Kidney epithelial cell (primary cell): ENCODE measurements around the gene OGG1. TPM values are rescaled to one million over a fixed set of nuclear protein-coding genes. Genes with fewer than 3 reads are reported as not detected.

ENCODE experiments used
- DNase-seq: peaks from one replicate; pipeline ENCODE4 v3.0.0-alpha.2; 2010; ENCODE audit warnings: low read depth
- H3K27me3 ChIP-seq: 2 replicates; pipeline ENCODE4 v1.6.0; 2011; ENCODE audit warnings: low read length; ENCODE audit not compliant: control insufficient read depth, insufficient read depth
- H3K36me3 ChIP-seq: 2 replicates; pipeline ENCODE4 v1.5.1; 2011; ENCODE audit warnings: low read length; ENCODE audit not compliant: control insufficient read depth, insufficient read depth
- H3K4me3 ChIP-seq: 2 replicates; pipeline ENCODE4 v1.5.1; 2011; ENCODE audit warnings: low read depth, mild to moderate bottlenecking, control low read depth, low read length
- total RNA-seq: library from RNA; depleted of rRNA; stranded (reverse); fragments of >200 nt; gene quantifications from 2 replicates; pipeline ENCODE4 v1.2.3, GENCODE V29; 2015
- TF ChIP-seq, protein P1 (sequence below): IDR thresholded peaks from 2 replicates; pipeline ENCODE4 v1.5.1; 2011; ENCODE audit warnings: mild to moderate bottlenecking, moderate library complexity, low read length, control low read depth, inconsistent platforms; ENCODE audit not compliant: insufficient read depth, poor library complexity, severe bottlenecking

Gene OGG1
- total RNA-seq, 1 donor from 2014 or later = 23.9 TPM

DNA sequence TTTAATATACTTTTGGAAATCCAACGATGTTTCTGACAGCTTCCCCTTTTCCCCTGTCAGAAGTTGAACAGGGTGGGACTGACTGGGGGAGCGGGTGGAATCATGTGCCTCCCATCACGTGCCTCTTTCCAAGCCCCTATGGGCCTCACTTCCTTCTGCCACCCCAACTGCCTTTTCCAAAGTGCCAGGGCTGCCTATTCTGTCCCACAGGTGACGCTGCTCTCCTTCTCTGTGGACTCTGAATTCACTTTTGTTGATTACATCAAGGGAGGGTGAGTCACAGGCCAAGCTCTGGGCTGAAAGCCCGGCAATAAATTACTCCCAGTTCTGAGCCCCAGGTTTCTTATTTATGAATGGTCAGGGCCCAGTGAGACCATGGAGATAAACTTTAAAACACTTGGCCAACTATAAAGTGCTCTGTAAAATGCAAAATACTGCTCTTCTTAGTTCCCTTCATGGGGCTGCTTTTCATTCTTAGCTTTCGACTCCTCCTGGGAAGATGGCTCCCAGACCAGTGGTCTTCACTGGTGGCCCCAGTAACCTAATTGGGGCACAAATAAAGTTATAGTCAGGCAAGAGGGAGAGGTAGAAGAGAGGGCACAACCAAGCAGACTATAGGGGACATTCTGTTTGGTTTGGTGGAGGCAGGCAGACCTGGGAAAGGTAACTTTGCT, 33.9 kb upstream of the OGG1 start:
- peak; percentile 38 for DNase-seq
- H3K36me3 ChIP-seq = no peaks in the 10 kb centered on the region
- TF ChIP-seq, protein P1, sequence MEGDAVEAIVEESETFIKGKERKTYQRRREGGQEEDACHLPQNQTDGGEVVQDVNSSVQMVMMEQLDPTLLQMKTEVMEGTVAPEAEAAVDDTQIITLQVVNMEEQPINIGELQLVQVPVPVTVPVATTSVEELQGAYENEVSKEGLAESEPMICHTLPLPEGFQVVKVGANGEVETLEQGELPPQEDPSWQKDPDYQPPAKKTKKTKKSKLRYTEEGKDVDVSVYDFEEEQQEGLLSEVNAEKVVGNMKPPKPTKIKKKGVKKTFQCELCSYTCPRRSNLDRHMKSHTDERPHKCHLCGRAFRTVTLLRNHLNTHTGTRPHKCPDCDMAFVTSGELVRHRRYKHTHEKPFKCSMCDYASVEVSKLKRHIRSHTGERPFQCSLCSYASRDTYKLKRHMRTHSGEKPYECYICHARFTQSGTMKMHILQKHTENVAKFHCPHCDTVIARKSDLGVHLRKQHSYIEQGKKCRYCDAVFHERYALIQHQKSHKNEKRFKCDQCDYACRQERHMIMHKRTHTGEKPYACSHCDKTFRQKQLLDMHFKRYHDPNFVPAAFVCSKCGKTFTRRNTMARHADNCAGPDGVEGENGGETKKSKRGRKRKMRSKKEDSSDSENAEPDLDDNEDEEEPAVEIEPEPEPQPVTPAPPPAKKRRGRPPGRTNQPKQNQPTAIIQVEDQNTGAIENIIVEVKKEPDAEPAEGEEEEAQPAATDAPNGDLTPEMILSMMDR = peak; percentile 75

DNA sequence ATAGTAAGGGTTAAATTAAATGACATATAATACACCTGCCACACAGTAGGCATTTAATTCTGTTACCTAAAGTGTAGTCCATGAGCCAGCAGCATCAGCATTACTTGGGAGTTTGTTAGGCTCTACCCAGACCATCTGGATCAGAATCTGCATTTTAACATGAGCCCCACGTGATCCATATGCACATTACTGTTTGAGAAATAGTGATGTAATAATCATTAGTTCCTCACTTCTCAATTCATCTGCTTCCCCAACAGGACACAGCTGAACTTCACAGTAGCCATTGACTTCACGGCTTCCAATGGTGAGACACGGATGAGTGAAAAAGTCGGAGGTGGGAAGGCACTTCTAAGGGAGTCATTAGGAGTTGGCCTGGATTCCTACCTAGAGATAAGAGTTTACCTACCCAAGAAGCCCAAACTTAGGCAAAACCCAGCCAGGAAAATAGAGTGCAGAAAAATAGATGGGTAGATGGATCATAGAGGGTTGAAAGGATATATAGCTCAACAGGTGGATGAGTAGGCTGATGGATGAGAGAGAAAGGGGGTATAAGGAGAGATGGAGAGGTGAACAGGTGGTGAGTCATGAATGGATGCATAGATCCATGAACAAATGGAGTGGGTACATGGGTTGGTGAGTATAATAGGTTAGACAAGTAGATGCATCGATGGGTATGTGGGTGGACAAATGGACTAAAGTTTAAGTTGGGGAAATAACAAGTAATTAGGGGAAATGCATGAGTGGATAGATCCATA, 32.8 kb upstream of the OGG1 start:
- DNase-seq = no peak
- no peak overlapping the region for H3K4me3 ChIP-seq
- TF ChIP-seq, protein P1 = no peak
- peaks cover 8% of the 10 kb centered on the region for H3K27me3 ChIP-seq
- no peaks in the 10 kb centered on the region for H3K36me3 ChIP-seq

More for the DNA sequence above, 33.9 kb upstream of the OGG1 start:
- Histone ChIP-seq H3K4me3 (no peak overlapping the region), H3K27me3 (peaks cover 6% of the 10 kb centered on the region)

DNA sequence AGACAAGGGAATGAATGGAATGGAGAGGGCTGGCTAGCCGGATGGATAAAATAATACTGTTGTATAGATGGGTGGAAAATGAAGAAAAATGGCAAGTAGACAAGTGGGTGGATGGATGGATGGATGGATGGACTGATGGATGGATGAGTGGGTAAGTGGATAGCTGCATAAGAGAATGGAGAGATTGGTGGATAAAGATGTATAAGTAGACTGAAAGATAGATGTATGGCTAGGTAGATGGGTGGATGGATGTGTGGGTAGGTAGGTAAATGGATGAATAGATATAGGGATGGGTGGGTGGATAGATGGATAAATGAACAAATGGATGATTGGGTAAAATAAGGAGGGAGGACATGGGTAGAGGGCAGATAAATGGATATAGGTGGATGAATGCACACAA, 32.2 kb upstream of the OGG1 start:
- peaks cover 8% of the 10 kb centered on the region for H3K27me3 ChIP-seq
- no peak for DNase-seq
- TF ChIP-seq, protein P1 = no peak
- no peak overlapping the region for H3K4me3 ChIP-seq
- H3K36me3 ChIP-seq = no peaks in the 10 kb centered on the region

DNA sequence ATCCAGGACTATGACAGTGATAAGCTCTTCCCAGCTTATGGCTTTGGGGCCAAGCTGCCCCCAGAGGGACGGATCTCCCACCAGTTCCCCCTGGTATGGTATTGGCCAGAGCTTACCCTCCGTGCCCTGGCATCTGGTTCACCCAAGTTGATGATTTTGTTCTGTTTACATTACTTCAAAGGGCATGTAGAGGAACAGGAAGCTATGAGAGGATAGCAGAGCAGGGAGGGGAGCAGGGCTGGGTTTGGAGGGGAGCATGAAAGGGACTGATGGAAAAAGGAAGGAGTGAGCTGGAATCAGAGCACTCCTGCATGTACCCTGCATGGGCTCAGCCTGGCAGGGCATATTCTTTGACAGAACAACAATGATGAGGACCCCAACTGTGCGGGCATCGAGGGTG, 31.6 kb upstream of the OGG1 start:
- TF ChIP-seq, protein P1 = no peak
- peaks cover 8% of the 10 kb centered on the region for H3K27me3 ChIP-seq
- no peak for DNase-seq

DNA sequence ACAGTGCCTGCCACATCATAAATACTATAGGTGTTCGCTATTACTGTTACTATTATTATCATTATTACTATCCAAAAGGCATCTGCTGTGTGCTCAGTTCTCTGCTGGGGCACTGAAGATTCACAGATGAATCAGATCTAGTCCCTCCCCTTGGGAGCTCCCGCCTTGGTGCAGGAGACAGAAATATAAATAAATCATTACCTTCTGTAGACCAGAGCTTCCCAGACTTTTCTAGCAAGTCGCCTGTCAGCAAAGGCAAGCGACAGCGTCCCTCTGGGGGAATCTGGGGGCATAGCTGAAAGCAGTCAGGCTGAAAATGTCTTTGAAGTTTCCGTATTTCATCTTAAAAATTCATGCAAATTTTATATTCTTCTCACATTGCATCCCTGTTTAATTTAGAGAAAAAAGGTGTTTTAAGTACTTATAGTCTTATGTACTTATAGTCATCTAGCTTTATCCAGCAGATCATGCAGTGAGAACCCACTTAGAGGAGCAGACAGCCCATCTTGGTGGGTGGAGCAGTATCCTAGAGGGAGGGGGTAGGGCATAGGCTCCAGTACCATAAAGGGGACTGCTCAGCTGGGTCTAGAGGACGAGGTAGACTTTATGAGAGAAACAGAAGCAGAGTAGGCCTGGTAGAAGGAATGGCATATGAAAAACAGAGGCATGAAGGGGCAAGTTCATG, 28.6 kb upstream of the OGG1 start:
- Histone ChIP-seq H3K36me3 (no peaks in the 10 kb centered on the region), H3K27me3 (peaks cover 9% of the 10 kb centered on the region), H3K4me3 (no peak overlapping the region)
- DNase-seq = no peak
- TF ChIP-seq, protein P1 = no peak

More for the DNA sequence above, 31.6 kb upstream of the OGG1 start:
- H3K36me3 ChIP-seq = no peaks in the 10 kb centered on the region
- no peak overlapping the region for H3K4me3 ChIP-seq
